NCI-H748 treated with DMSO at 0.1 percent for 48 hours (cell line): ENCODE results near the gene GARNL3.

Source experiments
- DNase-seq: peaks from one replicate; lab custom pipeline; 2025; lab: John Stamatoyannopoulos, UW

The GARNL3 gene

GRCh38 chr9:127349483-127350113 lies 85.0 kb downstream of the GARNL3 start:
- DNase-seq: no peak

- peak; percentile 40 for DNase-seq
Observed at GRCh38 chr9:127351182-127352166, 86.9 kb downstream of the GARNL3 start.

- no peak for DNase-seq
Observed at GRCh38 chr9:127353882-127354281, 89.3 kb downstream of the GARNL3 start.

- DNase-seq: no peak
Observed at GRCh38 chr9:127356906-127357305, 92.3 kb downstream of the GARNL3 start.

GRCh38 chr9:127358023-127358535 lies 93.5 kb downstream of the GARNL3 start:
- DNase-seq: no peak

GRCh38 chr9:127358770-127359169 lies 94.2 kb downstream of the GARNL3 start:
- no peak for DNase-seq

- no peak for DNase-seq
Observed at GRCh38 chr9:127360250-127360649, 95.7 kb downstream of the GARNL3 start.

- no peak for DNase-seq
Observed at GRCh38 chr9:127360829-127361228, 96.3 kb downstream of the GARNL3 start.

GRCh38 chr9:127361561-127361960 lies 97.0 kb downstream of the GARNL3 start:
- no peak for DNase-seq

- no peak for DNase-seq
Observed at GRCh38 chr9:127362829-127363228, 98.3 kb downstream of the GARNL3 start.

- DNase-seq: no peak
Observed at GRCh38 chr9:127365461-127365860, 100.9 kb downstream of the GARNL3 start.

GRCh38 chr9:127366594-127366993 lies 102.0 kb downstream of the GARNL3 start:
- no peak for DNase-seq

GRCh38 chr9:127368852-127369402 lies 104.4 kb downstream of the GARNL3 start:
- no peak for DNase-seq

- DNase-seq: no peak
Observed at GRCh38 chr9:127369428-127369827, 104.9 kb downstream of the GARNL3 start.

- no peak for DNase-seq
Observed at GRCh38 chr9:127370147-127370579, 105.6 kb downstream of the GARNL3 start.

GRCh38 chr9:127370672-127371648 lies 106.4 kb downstream of the GARNL3 start:
- no peak for DNase-seq

- DNase-seq: no peak
Observed at GRCh38 chr9:127380479-127380878, 115.9 kb downstream of the GARNL3 start.

- DNase-seq: no peak
Observed at GRCh38 chr9:127382541-127382940, 118.0 kb downstream of the GARNL3 start.

GRCh38 chr9:127384016-127384730 lies 119.6 kb downstream of the GARNL3 start:
- no peak for DNase-seq

- DNase-seq: no peak
Observed at GRCh38 chr9:127384901-127385300, 120.3 kb downstream of the GARNL3 start.

GRCh38 chr9:127386249-127386648 lies 121.7 kb downstream of the GARNL3 start:
- DNase-seq: no peak
